ENCODE results near the gene CDC42BPG.

The CDC42BPG gene

DNA sequence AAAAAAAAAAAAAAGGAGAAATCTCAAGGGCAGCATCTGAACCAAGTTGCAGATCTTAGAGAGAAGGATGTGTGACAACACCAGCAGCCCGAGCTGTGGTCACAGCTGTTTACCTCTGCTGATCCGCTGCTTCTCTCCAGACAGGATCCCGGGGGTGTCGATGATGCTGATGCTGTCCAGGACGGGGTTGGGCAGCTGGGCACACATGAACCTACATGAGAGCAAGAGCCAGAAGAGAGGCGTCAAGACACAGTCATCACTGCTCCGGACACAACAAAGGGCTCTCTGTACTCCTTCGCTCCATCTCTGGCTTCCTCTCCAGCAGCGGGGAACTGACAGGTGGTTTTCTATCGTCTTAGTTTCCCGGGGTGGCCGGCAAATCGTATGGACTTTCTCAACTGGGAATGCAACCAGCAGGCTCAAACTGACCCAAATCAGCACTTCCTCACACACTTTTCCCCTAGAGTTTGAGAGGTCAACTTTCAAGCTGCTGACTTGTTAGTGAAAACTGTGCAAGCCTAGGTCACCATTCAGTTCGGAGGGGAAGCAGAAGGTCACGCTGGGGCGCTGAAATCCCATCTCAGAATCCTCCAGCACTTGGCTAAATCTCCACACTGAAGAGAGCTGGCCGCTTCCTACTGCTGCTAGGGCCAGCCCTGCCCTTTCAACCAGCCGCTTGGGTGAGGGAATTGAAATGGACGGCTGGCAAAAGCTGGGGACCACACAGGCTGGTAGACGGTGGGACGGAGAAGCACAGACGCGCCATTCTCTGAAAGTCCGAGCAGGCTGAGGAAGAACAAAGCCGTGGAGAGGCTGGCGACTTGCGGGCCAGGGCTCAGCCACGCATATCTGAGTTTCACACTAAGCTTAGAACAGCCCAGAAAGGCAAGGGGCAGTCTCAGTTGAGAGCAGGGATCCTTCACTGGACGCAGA, 30.1 kb upstream of the CDC42BPG start:
- Histone ChIP-seq H3K9me2 (ENCODE audit: low read depth, low read length) (no peaks in the 10 kb centered on the region), H3K9ac (ENCODE audit: low read length) (peak overlapping the region; percentile 96), H3K4me2 (ENCODE audit: low read length) (peak overlapping the region; percentile 89), H4K20me1 (ENCODE audit: insufficient read depth, low read length) (no peaks in the 10 kb centered on the region), H3K36me3 (ENCODE audit: insufficient read depth, low read length) (peaks cover 55% of the 10 kb centered on the region; the same call in 1 of the 2 replicates), H3K4me3 (ENCODE audit: low read depth, low read length, poor library complexity, severe bottlenecking) (peak overlapping the region; percentile 98), H3F3A (ENCODE audit: insufficient read depth, low read length) (peaks cover 6% of the 10 kb centered on the region; the same call in 1 of the 2 replicates), H3K79me2 (ENCODE audit: insufficient read depth, low read length) (peaks cover 29% of the 10 kb centered on the region), H2AFZ (ENCODE audit: low read length) (no peak overlapping the region), H3K27me3 (ENCODE audit: insufficient read depth, low read length) (no peaks in the 10 kb centered on the region), H3K27ac (ENCODE audit: low read depth, low read length, poor library complexity, severe bottlenecking) (peak overlapping the region; percentile 89), H3K4me1 (ENCODE audit: insufficient read depth, low read length, severe bottlenecking) (peaks cover 84% of the 10 kb centered on the region), H3K9me3 (ENCODE audit: low read length) (no peaks in the 10 kb centered on the region)
- TF ChIP-seq, protein P1, sequence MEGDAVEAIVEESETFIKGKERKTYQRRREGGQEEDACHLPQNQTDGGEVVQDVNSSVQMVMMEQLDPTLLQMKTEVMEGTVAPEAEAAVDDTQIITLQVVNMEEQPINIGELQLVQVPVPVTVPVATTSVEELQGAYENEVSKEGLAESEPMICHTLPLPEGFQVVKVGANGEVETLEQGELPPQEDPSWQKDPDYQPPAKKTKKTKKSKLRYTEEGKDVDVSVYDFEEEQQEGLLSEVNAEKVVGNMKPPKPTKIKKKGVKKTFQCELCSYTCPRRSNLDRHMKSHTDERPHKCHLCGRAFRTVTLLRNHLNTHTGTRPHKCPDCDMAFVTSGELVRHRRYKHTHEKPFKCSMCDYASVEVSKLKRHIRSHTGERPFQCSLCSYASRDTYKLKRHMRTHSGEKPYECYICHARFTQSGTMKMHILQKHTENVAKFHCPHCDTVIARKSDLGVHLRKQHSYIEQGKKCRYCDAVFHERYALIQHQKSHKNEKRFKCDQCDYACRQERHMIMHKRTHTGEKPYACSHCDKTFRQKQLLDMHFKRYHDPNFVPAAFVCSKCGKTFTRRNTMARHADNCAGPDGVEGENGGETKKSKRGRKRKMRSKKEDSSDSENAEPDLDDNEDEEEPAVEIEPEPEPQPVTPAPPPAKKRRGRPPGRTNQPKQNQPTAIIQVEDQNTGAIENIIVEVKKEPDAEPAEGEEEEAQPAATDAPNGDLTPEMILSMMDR (IDR thresholded peaks at IDR 0.05; ENCODE audit: low read length) = no peak
- TF ChIP-seq EZH2 (IDR thresholded peaks at IDR 0.05; ENCODE audit: borderline replicate concordance, low read length) = no peak

DNA sequence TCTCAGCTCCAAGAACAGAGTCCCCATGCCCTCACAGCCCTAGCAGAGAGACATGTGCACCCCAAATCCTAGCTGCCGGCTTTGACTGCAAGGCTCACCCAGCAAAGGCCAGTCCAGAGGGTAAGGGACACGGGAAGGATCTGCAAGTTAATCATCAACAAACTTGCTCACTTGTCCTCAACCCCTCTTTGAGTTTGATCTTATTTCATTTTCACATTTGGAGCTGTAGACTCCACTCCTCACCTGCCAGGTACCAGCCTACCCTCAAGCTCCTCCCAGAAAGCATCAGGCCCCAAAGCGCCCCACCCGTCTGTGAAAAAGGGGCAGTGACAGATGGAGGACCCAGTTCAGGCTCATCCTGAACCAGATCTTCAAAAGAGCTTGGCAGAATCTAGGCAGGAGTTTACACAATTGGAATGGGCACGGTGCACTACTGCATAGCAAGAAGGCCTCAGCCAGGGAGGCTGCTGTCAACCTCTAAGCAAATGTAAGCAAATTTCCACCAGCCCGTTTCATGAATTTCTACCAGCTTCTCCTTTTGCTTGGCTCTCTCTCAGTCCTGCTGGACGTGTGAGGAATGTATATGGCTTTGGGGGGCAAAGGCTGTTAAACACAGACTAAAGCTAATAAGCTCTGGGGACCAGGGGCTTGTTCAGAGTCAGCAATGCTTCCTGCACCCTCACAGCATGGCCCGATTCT, 28.5 kb upstream of the CDC42BPG start:
- Histone ChIP-seq H3K4me3 (ENCODE audit: low read depth, low read length, poor library complexity, severe bottlenecking) (peak overlapping the region; percentile 28), H3K4me1 (ENCODE audit: insufficient read depth, low read length, severe bottlenecking) (peaks cover 95% of the 10 kb centered on the region)

DNA sequence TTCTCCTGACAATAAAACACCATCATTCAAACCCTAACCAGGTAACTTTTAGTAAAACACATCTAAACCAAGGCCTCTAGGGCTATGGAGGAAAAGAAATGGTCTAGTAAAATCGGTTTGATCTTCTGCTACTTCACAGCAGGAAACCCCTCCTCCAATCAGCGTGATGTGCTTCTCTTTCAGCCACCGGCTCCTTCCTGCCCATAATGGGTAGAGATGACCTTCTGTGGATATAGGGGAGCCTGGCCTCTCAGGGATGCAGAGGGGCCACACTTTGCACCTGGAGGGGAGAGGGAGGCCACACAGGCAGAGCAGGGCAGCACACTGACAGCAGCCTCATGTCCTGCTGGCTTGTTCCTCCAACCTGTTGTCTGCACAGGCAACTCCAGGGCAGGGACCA, 27.0 kb upstream of the CDC42BPG start:
- Histone ChIP-seq H3K4me2 (ENCODE audit: low read length) (peak overlapping the region; percentile 70), H3K9ac (ENCODE audit: low read length) (peak overlapping the region; percentile 70), H3K27ac (ENCODE audit: low read depth, low read length, poor library complexity, severe bottlenecking) (peak overlapping the region; percentile 96), H4K20me1 (ENCODE audit: insufficient read depth, low read length) (no peaks in the 10 kb centered on the region), H3F3A (ENCODE audit: insufficient read depth, low read length) (peaks cover 6% of the 10 kb centered on the region; the same call in 1 of the 2 replicates), H3K79me2 (ENCODE audit: insufficient read depth, low read length) (peaks cover 22% of the 10 kb centered on the region), H3K4me1 (ENCODE audit: insufficient read depth, low read length, severe bottlenecking) (peaks cover 93% of the 10 kb centered on the region), H3K9me2 (ENCODE audit: low read depth, low read length) (no peaks in the 10 kb centered on the region), H3K4me3 (ENCODE audit: low read depth, low read length, poor library complexity, severe bottlenecking) (peak overlapping the region; percentile 51), H2AFZ (ENCODE audit: low read length) (no peak overlapping the region), H3K36me3 (ENCODE audit: insufficient read depth, low read length) (peaks cover 69% of the 10 kb centered on the region), H3K9me3 (ENCODE audit: low read length) (no peaks in the 10 kb centered on the region), H3K27me3 (ENCODE audit: insufficient read depth, low read length) (no peaks in the 10 kb centered on the region)
- TF ChIP-seq, protein P1 (IDR thresholded peaks at IDR 0.05; ENCODE audit: low read length) = no peak
- TF ChIP-seq EZH2 (IDR thresholded peaks at IDR 0.05; ENCODE audit: borderline replicate concordance, low read length) = no peak

More for the DNA sequence above, 28.5 kb upstream of the CDC42BPG start:
- H3K9me3 ChIP-seq (ENCODE audit: low read length) = no peaks in the 10 kb centered on the region
- no peaks in the 10 kb centered on the region for H3K27me3 ChIP-seq (ENCODE audit: insufficient read depth, low read length)
- peaks cover 6% of the 10 kb centered on the region; the same call in 1 of the 2 replicates for H3F3A ChIP-seq (ENCODE audit: insufficient read depth, low read length)
- H3K27ac ChIP-seq (ENCODE audit: low read depth, low read length, poor library complexity, severe bottlenecking) = peak overlapping the region; percentile 96
- no peak overlapping the region for H2AFZ ChIP-seq (ENCODE audit: low read length)
- no peak for TF ChIP-seq EZH2 (IDR thresholded peaks at IDR 0.05; ENCODE audit: borderline replicate concordance, low read length)
- TF ChIP-seq, protein P1 (IDR thresholded peaks at IDR 0.05; ENCODE audit: low read length) = no peak
- H3K36me3 ChIP-seq (ENCODE audit: insufficient read depth, low read length) = peaks cover 64% of the 10 kb centered on the region
- peak overlapping the region; percentile 49 for H3K4me2 ChIP-seq (ENCODE audit: low read length)
- peaks cover 33% of the 10 kb centered on the region for H3K79me2 ChIP-seq (ENCODE audit: insufficient read depth, low read length)
- no peaks in the 10 kb centered on the region for H3K9me2 ChIP-seq (ENCODE audit: low read depth, low read length)
- no peaks in the 10 kb centered on the region for H4K20me1 ChIP-seq (ENCODE audit: insufficient read depth, low read length)
- H3K9ac ChIP-seq (ENCODE audit: low read length) = peak overlapping the region; percentile 40; the same call in 1 of the 2 replicates
